Sigmoid colon (tissue), 4 donors: ENCODE measurements around the gene SMYD3.

Source experiments
- EP300 ChIP-seq, 4 donors: sonication (generic); formaldehyde crosslinking; IDR thresholded peaks; one replicate each; pipeline ENCODE4 v1.6.1; 2017; ENCODE audit warnings: antibody characterized with exemption in 4 of 4
- POLR2A ChIP-seq, 2 donors: fragments of 450-650 bp; IDR thresholded peaks; one replicate each; pipeline ENCODE4 v1.6.1; 2016; ENCODE audit warnings: antibody characterized with exemption in 2 of 2, mild to moderate bottlenecking in 2 of 2, moderate library complexity in 2 of 2
- POLR2AphosphoS5 ChIP-seq, 4 donors: sonication (generic); formaldehyde crosslinking; IDR thresholded peaks; one replicate each; pipeline ENCODE4 v1.6.1; 2017; ENCODE audit warnings: antibody characterized with exemption in 4 of 4
- TF ChIP-seq, protein P1 (sequence below), 4 experiments: fragments of 450-650 bp in 3 of 4; fragments of 200-600 bp in 1 of 4; IDR thresholded peaks; one replicate each; pipeline ENCODE4 v1.5.1; 2016 to 2019; ENCODE audit warnings: antibody characterized with exemption in 4 of 4, mild to moderate bottlenecking in 3 of 4, moderate library complexity in 2 of 4

DNA sequence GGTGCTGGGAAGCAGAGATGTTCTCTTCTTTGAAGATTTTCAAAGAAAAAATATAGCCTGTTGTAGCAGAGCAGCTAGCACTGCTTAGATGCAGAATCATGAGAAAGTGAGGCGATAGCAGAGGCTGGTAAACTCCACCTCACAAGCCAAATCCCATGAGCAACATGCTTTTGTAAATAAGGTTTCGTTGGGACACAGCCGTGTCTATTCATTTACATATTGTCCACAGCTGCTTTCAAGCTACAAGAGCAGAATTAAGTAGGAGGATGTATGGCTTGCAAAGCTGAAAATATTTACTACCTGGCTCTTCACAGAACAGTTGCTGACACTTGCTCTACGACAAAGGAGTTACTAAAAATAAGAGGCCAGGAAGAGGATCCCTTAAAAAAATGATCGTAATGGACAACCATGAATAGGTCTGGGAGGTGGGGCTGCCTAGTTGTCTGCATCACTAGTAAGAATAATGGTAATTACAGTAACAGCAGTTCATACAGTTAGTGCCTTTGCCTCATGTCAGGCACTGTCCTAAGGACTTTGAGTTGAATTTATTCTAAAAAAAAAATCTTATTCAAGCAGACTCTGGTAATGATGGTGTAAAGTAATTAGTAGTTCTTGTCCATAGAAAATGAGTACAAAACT, 730.3 kb downstream of the SMYD3 start:
- TF ChIP-seq, protein P1, sequence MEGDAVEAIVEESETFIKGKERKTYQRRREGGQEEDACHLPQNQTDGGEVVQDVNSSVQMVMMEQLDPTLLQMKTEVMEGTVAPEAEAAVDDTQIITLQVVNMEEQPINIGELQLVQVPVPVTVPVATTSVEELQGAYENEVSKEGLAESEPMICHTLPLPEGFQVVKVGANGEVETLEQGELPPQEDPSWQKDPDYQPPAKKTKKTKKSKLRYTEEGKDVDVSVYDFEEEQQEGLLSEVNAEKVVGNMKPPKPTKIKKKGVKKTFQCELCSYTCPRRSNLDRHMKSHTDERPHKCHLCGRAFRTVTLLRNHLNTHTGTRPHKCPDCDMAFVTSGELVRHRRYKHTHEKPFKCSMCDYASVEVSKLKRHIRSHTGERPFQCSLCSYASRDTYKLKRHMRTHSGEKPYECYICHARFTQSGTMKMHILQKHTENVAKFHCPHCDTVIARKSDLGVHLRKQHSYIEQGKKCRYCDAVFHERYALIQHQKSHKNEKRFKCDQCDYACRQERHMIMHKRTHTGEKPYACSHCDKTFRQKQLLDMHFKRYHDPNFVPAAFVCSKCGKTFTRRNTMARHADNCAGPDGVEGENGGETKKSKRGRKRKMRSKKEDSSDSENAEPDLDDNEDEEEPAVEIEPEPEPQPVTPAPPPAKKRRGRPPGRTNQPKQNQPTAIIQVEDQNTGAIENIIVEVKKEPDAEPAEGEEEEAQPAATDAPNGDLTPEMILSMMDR (IDR thresholded peaks at IDR 0.05), result no peak
- no peak for TF ChIP-seq POLR2A (IDR thresholded peaks at IDR 0.05)
- no peak for TF ChIP-seq EP300 (IDR thresholded peaks at IDR 0.05)
- TF ChIP-seq POLR2AphosphoS5 (IDR thresholded peaks at IDR 0.05), result no peak
